Ishikawa (cell line): Measurements from ENCODE around the gene TNFRSF19.

ENCODE experiments used
- CEBPB ChIP-seq: IDR thresholded peaks from 2 replicates; pipeline ENCODE4 v1.6.1; 2012
- CREB1 ChIP-seq: IDR thresholded peaks from 2 replicates; pipeline ENCODE4 v1.6.1; 2012; ENCODE audit warnings: low read depth
- EGR1 ChIP-seq: IDR thresholded peaks from 2 replicates; pipeline ENCODE4 v1.6.1; 2012
- EP300 ChIP-seq: IDR thresholded peaks from 2 replicates; pipeline ENCODE4 v1.6.1; 2012; ENCODE audit warnings: borderline replicate concordance
- FOXM1 ChIP-seq: IDR thresholded peaks from 2 replicates; pipeline ENCODE4 v1.6.1; 2012; ENCODE audit warnings: low read depth, borderline replicate concordance
- MAX ChIP-seq: IDR thresholded peaks from 2 replicates; pipeline ENCODE4 v1.6.1; 2012
- NFIC ChIP-seq: IDR thresholded peaks from 2 replicates; pipeline ENCODE4 v1.6.1; 2012
- RAD21 ChIP-seq: IDR thresholded peaks from 2 replicates; pipeline ENCODE4 v1.6.1; 2012; ENCODE audit warnings: low read depth
- TAF1 ChIP-seq: IDR thresholded peaks from 2 replicates; pipeline ENCODE4 v1.6.1; 2012; ENCODE audit warnings: low read depth, mild to moderate bottlenecking
- TCF12 ChIP-seq: IDR thresholded peaks from 2 replicates; pipeline ENCODE4 v1.6.1; 2012; ENCODE audit warnings: low read depth
- TEAD4 ChIP-seq: IDR thresholded peaks from 2 replicates; pipeline ENCODE4 v1.6.1; 2012
- USF1 ChIP-seq: IDR thresholded peaks from 2 replicates; pipeline ENCODE4 v1.6.1; 2012
- YY1 ChIP-seq: IDR thresholded peaks from 2 replicates; pipeline ENCODE4 v1.6.1; 2012; ENCODE audit warnings: low read depth
- ZBTB7A ChIP-seq: IDR thresholded peaks from 2 replicates; pipeline ENCODE4 v1.6.1; 2012; ENCODE audit warnings: low read depth
- TF ChIP-seq, protein P1 (sequence below): IDR thresholded peaks from 2 replicates; pipeline ENCODE4 v1.6.1; 2012; ENCODE audit warnings: low read depth, mild to moderate bottlenecking

TNFRSF19 gene

DNA sequence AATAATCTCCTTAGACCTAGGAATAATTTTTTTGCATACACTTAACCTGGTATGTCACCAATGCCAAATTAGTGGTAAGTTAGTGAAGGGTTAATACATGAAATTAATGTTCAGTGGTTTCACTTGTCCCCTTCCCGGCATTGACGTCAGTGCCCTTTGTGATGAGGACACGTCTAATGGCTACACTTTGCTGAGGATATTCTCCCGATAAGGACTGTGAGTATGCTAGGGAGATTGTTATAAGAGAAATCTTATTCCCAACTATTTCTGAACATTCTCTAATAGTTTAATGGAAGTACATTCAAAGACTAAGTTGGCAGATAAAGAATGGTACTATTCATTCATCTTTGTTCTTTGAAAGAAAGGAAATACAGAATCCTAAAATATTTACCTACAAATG is 102.4 kb downstream of the TNFRSF19 start:
- TF ChIP-seq TCF12 (no peak), NFIC (no peak), EGR1 (no peak), RAD21 (no peak), EP300 (no peak), MAX (no peak), FOXM1 (no peak), ZBTB7A (no peak), USF1 (no peak), CEBPB (no peak), YY1 (no peak), TAF1 (no peak)
- TF ChIP-seq, protein P1, sequence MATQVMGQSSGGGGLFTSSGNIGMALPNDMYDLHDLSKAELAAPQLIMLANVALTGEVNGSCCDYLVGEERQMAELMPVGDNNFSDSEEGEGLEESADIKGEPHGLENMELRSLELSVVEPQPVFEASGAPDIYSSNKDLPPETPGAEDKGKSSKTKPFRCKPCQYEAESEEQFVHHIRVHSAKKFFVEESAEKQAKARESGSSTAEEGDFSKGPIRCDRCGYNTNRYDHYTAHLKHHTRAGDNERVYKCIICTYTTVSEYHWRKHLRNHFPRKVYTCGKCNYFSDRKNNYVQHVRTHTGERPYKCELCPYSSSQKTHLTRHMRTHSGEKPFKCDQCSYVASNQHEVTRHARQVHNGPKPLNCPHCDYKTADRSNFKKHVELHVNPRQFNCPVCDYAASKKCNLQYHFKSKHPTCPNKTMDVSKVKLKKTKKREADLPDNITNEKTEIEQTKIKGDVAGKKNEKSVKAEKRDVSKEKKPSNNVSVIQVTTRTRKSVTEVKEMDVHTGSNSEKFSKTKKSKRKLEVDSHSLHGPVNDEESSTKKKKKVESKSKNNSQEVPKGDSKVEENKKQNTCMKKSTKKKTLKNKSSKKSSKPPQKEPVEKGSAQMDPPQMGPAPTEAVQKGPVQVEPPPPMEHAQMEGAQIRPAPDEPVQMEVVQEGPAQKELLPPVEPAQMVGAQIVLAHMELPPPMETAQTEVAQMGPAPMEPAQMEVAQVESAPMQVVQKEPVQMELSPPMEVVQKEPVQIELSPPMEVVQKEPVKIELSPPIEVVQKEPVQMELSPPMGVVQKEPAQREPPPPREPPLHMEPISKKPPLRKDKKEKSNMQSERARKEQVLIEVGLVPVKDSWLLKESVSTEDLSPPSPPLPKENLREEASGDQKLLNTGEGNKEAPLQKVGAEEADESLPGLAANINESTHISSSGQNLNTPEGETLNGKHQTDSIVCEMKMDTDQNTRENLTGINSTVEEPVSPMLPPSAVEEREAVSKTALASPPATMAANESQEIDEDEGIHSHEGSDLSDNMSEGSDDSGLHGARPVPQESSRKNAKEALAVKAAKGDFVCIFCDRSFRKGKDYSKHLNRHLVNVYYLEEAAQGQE = no peak

- no peak for TF ChIP-seq USF1
- no peak for TF ChIP-seq CEBPB
- no peak for TF ChIP-seq CREB1
- no peak for TF ChIP-seq YY1
- TF ChIP-seq RAD21 = no peak
- TF ChIP-seq EP300 = no peak
- no peak for TF ChIP-seq TAF1
- no peak for TF ChIP-seq TEAD4
- TF ChIP-seq NFIC = no peak
- TF ChIP-seq MAX = no peak
- TF ChIP-seq FOXM1 = no peak
- TF ChIP-seq TCF12 = no peak
- TF ChIP-seq EGR1 = no peak
- no peak for TF ChIP-seq ZBTB7A
These were observed 103.1 kb downstream of the TNFRSF19 start for GRCh38 chr13:23673354-23673753.

- no peak for TF ChIP-seq TAF1
- no peak for TF ChIP-seq CEBPB
- TF ChIP-seq NFIC = no peak
- no peak for TF ChIP-seq CREB1
- TF ChIP-seq ZBTB7A = no peak
- TF ChIP-seq EP300 = no peak
- no peak for TF ChIP-seq FOXM1
- no peak for TF ChIP-seq TEAD4
- no peak for TF ChIP-seq RAD21
- TF ChIP-seq MAX = no peak
- TF ChIP-seq, protein P1 = no peak
- no peak for TF ChIP-seq YY1
These were observed 103.8 kb downstream of the TNFRSF19 start for GRCh38 chr13:23673867-23674605.

GRCh38 chr13:23674795-23675640 is 104.8 kb downstream of the TNFRSF19 start:
- TF ChIP-seq CEBPB (no peak), NFIC (no peak), USF1 (no peak), YY1 (no peak), TAF1 (no peak)

DNA sequence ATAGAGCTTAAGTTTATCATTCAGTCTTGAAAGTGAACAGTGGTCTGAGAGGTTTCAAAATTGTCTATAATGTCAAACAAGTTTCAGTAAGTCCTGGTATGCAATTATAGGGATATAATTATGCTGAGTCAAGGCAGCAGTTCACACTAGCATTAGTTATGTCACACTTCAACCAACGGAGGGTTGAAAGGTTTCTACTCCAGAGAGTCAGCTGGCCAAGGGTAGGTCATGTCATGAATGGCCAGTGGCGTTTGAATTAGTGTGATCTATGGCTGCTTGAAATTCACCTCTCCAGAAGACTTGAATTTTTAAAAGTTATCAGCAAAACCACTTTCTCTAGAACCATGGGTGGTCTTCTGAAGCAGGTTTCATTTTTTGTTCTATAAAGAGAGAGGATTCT is 108.6 kb downstream of the TNFRSF19 start:
- TF ChIP-seq RAD21 = no peak
- no peak for TF ChIP-seq USF1
- TF ChIP-seq EP300 = no peak
- no peak for TF ChIP-seq YY1
